Activated CD4-positive, alpha-beta memory T cell treated with anti-CD3 and anti-CD28 coated beads for 36 hours (primary cell): ENCODE data around the gene RABGAP1L. TPM values are rescaled to one million over a fixed set of nuclear protein-coding genes. Genes with fewer than 3 reads are reported as not detected.
"Not testable (repeated sequence)": the region's sequence is repeated elsewhere in the genome, so short reads cannot be mapped to it uniquely, and the experiment has no call there.

ENCODE experiments used
- CTCF ChIA-PET: fragments of 350-600 bp; sonication (Branson Sonifier 250); formaldehyde crosslinking; loops from one replicate; lab custom pipeline; 2021; ENCODE audit warnings: antibody characterized with exemption, inconsistent platforms; lab: Charles Lee
- POLR2A ChIA-PET: fragments of 350-600 bp; sonication (Branson Sonifier 250); formaldehyde crosslinking; loops from one replicate; lab custom pipeline; 2021; ENCODE audit warnings: antibody characterized with exemption; lab: Charles Lee
- DNase-seq: peaks from one replicate; pipeline ENCODE4 v3.0.0-alpha.2; 2020
- H3K27ac Mint-ChIP-seq: one replicate; pipeline ENCODE4 v1.8.0; 2021; ENCODE audit warnings: mixed read lengths
- H3K27me3 Mint-ChIP-seq: one replicate; pipeline ENCODE4 v1.8.0; 2021; ENCODE audit warnings: mixed read lengths
- H3K36me3 Mint-ChIP-seq: one replicate; pipeline ENCODE4 v1.8.0; 2021; ENCODE audit warnings: mixed read lengths
- H3K4me1 Mint-ChIP-seq: one replicate; pipeline ENCODE4 v1.8.0; 2021; ENCODE audit warnings: low read depth, mixed read lengths
- H3K4me3 Mint-ChIP-seq: one replicate; pipeline ENCODE4 v1.8.0; 2021; ENCODE audit warnings: mild to moderate bottlenecking, mixed read lengths
- H3K9me3 Mint-ChIP-seq: one replicate; pipeline ENCODE4 v1.8.0; 2021; ENCODE audit warnings: mixed read lengths
- intact Hi-C: fragments of 100-400 bp; cut with micrococcal nuclease; formaldehyde crosslinking; loops from one replicate; pipeline ENCODE4 v1.15.1; 2023
- total RNA-seq, 2 experiments: library from RNA; stranded (reverse); gene quantifications; one replicate each; pipeline ENCODE4 v1.2.3, GENCODE V29; 2021

The RABGAP1L gene
- total RNA-seq, 2 experiments from 2014 or later, result 30.5 to 30.9 TPM

DNA sequence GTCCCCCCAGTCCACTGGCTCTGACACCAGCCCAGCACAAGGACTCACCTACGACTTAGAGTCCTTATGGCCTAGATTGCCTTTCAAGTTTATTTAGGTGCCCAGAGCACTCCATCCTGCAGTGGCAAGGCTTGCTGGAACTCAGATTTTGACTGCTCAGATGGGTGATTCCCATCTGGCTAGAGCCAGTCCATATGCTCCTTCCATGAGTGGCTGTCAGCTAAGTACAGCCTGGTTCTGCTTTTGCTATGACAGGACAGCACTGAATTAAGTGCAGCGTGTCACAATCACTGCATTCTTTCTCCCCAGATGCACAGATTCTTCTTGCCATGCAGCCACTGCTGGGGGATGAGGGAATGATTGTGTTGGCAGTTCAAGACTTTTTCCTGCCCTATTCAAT is 332.3 kb downstream of the RABGAP1L start:
- H3K27me3 Mint-ChIP-seq, result no peaks in the 10 kb centered on the region
- intact Hi-C loops, result no loop called here
- DNase-seq, result no peak
- ChIA-PET POLR2A (no interaction called here), CTCF (interaction anchor here (0.9 kb wide), 1 partner anchor 229 kb away, joined by 3 read pairs; no protein-coding TSS in a partner anchor)
- H3K4me3 Mint-ChIP-seq, result no peak overlapping the region
- H3K36me3 Mint-ChIP-seq, result peaks cover 10% of the 10 kb centered on the region
- no peak overlapping the region for H3K27ac Mint-ChIP-seq
- H3K9me3 Mint-ChIP-seq, result peaks cover 2% of the 10 kb centered on the region
- no peaks in the 10 kb centered on the region for H3K4me1 Mint-ChIP-seq

DNA sequence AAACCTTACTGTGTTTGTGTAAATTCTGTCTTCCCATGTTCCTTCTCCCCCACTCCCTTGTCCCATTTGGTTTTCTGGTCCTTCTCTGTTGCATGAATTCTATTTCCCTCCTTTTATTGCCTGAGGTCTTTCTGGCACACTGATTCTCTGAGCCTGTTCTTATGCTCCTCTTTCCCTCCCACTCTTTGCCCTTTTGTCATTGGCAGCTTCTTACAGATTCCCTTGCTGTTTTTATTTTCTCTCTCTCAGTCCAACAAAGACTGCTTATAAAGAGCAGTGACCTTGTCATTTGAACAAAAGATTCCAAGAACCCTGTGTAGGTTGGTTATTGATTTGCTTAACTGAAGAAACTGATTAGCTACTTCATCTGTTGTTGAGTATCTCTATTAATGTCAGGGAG is 338.2 kb downstream of the RABGAP1L start:
- intact Hi-C loops, result no loop called here
- Mint-ChIP-seq H3K27me3 (no peaks in the 10 kb centered on the region), H3K27ac (no peak overlapping the region), H3K36me3 (no peaks in the 10 kb centered on the region), H3K4me3 (no peak overlapping the region), H3K4me1 (no peaks in the 10 kb centered on the region), H3K9me3 (no peaks in the 10 kb centered on the region)
- ChIA-PET CTCF (interaction anchor here (1.0 kb wide), 1 partner anchor 47 kb away, joined by 3 read pairs; no protein-coding TSS in a partner anchor), POLR2A (no interaction called here)
- no peak for DNase-seq

- not testable (repeated sequence) for H3K27ac Mint-ChIP-seq
These were observed 357.4 kb downstream of the RABGAP1L start for GRCh38 chr1:174516755-174517154.

GRCh38 chr1:174519844-174520243 is 360.5 kb downstream of the RABGAP1L start:
- H3K36me3 Mint-ChIP-seq, result peaks cover 12% of the 10 kb centered on the region

More at GRCh38 chr1:174516755-174517154, 357.4 kb downstream of the RABGAP1L start:
- H3K4me3 Mint-ChIP-seq, H3K27me3 Mint-ChIP-seq, H3K9me3 Mint-ChIP-seq, intact Hi-C loops, POLR2A ChIA-PET, CTCF ChIA-PET, DNase-seq, H3K4me1 Mint-ChIP-seq, H3K36me3 Mint-ChIP-seq: not testable (repeated sequence)

DNA sequence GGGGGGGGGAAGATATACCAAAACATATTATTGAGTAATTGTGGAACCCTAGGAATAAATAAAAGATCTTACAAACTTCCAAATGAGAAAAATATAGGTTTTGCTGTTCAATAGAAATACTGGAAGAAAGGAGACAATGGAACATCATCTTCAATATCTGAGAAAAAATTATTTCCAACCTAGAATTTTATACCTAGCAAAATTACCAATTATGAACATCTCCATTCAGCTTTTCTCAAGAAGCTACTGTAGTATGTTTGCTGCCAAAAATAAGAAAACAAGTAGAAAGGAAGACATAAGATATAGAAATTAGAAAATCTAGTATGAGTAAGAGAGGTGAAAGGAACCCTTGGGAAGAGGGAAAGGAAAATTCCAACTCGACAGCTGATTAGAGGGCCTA is 372.4 kb downstream of the RABGAP1L start:
- ChIA-PET POLR2A (no interaction called here), CTCF (no interaction called here)
- intact Hi-C loops, result no loop called here
- H3K4me3 Mint-ChIP-seq, result no peak overlapping the region
- H3K4me1 Mint-ChIP-seq, result peaks cover 10% of the 10 kb centered on the region
- peaks cover 41% of the 10 kb centered on the region for H3K9me3 Mint-ChIP-seq
- no peak overlapping the region for H3K27ac Mint-ChIP-seq
- H3K27me3 Mint-ChIP-seq, result no peaks in the 10 kb centered on the region
- DNase-seq, result no peak
- peaks cover 37% of the 10 kb centered on the region for H3K36me3 Mint-ChIP-seq

More at GRCh38 chr1:174519844-174520243, 360.5 kb downstream of the RABGAP1L start:
- Mint-ChIP-seq H3K27ac (no peak overlapping the region), H3K9me3 (peaks cover 23% of the 10 kb centered on the region), H3K27me3 (no peaks in the 10 kb centered on the region), H3K4me3 (no peak overlapping the region), H3K4me1 (no peaks in the 10 kb centered on the region)
- ChIA-PET CTCF (interaction anchor here (0.6 kb wide), 1 partner anchor 921 kb away, joined by 3 read pairs; no protein-coding TSS in a partner anchor), POLR2A (no interaction called here)
- intact Hi-C loops, result no loop called here
- DNase-seq, result no peak

GRCh38 chr1:174534789-174535188 is 375.5 kb downstream of the RABGAP1L start:
- Mint-ChIP-seq H3K27me3 (no peaks in the 10 kb centered on the region), H3K4me3 (no peak overlapping the region)

DNA sequence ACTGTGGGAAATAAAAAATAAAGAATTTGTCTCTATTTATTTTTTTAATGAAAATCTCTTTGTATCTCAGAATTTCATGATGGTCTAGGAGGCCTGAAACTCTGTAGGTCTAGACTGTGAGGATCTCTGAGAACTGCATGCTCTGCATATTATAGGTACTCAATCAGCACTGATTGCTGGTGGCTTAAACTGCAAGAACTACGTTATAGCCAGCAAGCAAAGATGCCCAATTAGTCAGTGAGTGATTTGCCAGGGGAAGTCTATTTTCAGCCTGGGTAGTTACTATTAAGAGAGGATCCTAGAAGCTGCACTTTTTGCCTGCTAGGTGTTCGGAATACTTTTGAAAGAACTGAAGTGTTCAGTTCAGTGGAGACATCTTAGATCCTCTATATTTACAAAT is 375.9 kb downstream of the RABGAP1L start:
- H3K4me3 Mint-ChIP-seq, result no peak overlapping the region
- intact Hi-C loops, result no loop called here
- CTCF ChIA-PET, result no interaction called here
- peaks cover 38% of the 10 kb centered on the region for H3K36me3 Mint-ChIP-seq
- no peak overlapping the region for H3K27ac Mint-ChIP-seq
- peaks cover 43% of the 10 kb centered on the region for H3K9me3 Mint-ChIP-seq
- POLR2A ChIA-PET, result no interaction called here
- H3K4me1 Mint-ChIP-seq, result no peaks in the 10 kb centered on the region
- DNase-seq, result no peak
- H3K27me3 Mint-ChIP-seq, result no peaks in the 10 kb centered on the region

More at GRCh38 chr1:174534789-174535188, 375.5 kb downstream of the RABGAP1L start:
- ChIA-PET POLR2A (no interaction called here), CTCF (no interaction called here)
- H3K27ac Mint-ChIP-seq, result no peak overlapping the region
- H3K36me3 Mint-ChIP-seq, result peaks cover 34% of the 10 kb centered on the region
- peaks cover 39% of the 10 kb centered on the region for H3K9me3 Mint-ChIP-seq
- intact Hi-C loops, result no loop called here
- H3K4me1 Mint-ChIP-seq, result no peaks in the 10 kb centered on the region
- no peak for DNase-seq

GRCh38 chr1:174543421-174543820 is 384.1 kb downstream of the RABGAP1L start:
- POLR2A ChIA-PET, CTCF ChIA-PET, H3K27me3 Mint-ChIP-seq: not testable (repeated sequence)

GRCh38 chr1:174550296-174550695 is 391.0 kb downstream of the RABGAP1L start:
- peaks cover 7% of the 10 kb centered on the region for H3K9me3 Mint-ChIP-seq
- intact Hi-C loops, result no loop called here
- no peak overlapping the region for H3K4me3 Mint-ChIP-seq
- ChIA-PET POLR2A (no interaction called here), CTCF (interaction anchor here (0.6 kb wide), 1 partner anchor 156 kb away, joined by 3 read pairs; no protein-coding TSS in a partner anchor)
- DNase-seq, result no peak
- H3K4me1 Mint-ChIP-seq, result no peaks in the 10 kb centered on the region
- no peak overlapping the region for H3K27ac Mint-ChIP-seq
- H3K27me3 Mint-ChIP-seq, result no peaks in the 10 kb centered on the region
- H3K36me3 Mint-ChIP-seq, result peaks cover 8% of the 10 kb centered on the region

More at GRCh38 chr1:174543421-174543820, 384.1 kb downstream of the RABGAP1L start:
- H3K27ac Mint-ChIP-seq, intact Hi-C loops, H3K4me3 Mint-ChIP-seq, H3K4me1 Mint-ChIP-seq, DNase-seq: not testable (repeated sequence)
- H3K36me3 Mint-ChIP-seq, result peaks cover 40% of the 10 kb centered on the region
- H3K9me3 Mint-ChIP-seq, result peaks cover 40% of the 10 kb centered on the region

- peaks cover 13% of the 10 kb centered on the region for H3K9me3 Mint-ChIP-seq
- DNase-seq, result no peak
- intact Hi-C loops, result no loop called here
- H3K4me1 Mint-ChIP-seq, result no peaks in the 10 kb centered on the region
- ChIA-PET CTCF (no interaction called here), POLR2A (no interaction called here)
- no peaks in the 10 kb centered on the region for H3K27me3 Mint-ChIP-seq
- H3K27ac Mint-ChIP-seq, result no peak overlapping the region
- peaks cover 18% of the 10 kb centered on the region for H3K36me3 Mint-ChIP-seq
- H3K4me3 Mint-ChIP-seq, result no peak overlapping the region
These were observed 397.1 kb downstream of the RABGAP1L start for GRCh38 chr1:174556392-174556791.

GRCh38 chr1:174568551-174568950 is 409.2 kb downstream of the RABGAP1L start:
- peaks cover 11% of the 10 kb centered on the region for H3K36me3 Mint-ChIP-seq
- ChIA-PET CTCF (no interaction called here), POLR2A (no interaction called here)
- peaks cover 7% of the 10 kb centered on the region for H3K9me3 Mint-ChIP-seq
- no peak for DNase-seq
- no peak overlapping the region for H3K4me3 Mint-ChIP-seq
- intact Hi-C loops, result no loop called here
- no peaks in the 10 kb centered on the region for H3K4me1 Mint-ChIP-seq
- H3K27ac Mint-ChIP-seq, result no peak overlapping the region
- no peaks in the 10 kb centered on the region for H3K27me3 Mint-ChIP-seq

GRCh38 chr1:174569240-174569639 is 409.9 kb downstream of the RABGAP1L start:
- Mint-ChIP-seq H3K9me3 (peaks cover 10% of the 10 kb centered on the region), H3K36me3 (peaks cover 11% of the 10 kb centered on the region), H3K4me1 (no peaks in the 10 kb centered on the region), H3K27ac (no peak overlapping the region), H3K4me3 (no peak overlapping the region), H3K27me3 (no peaks in the 10 kb centered on the region)
- no peak for DNase-seq
- ChIA-PET POLR2A (no interaction called here), CTCF (no interaction called here)
- intact Hi-C loops, result no loop called here

DNA sequence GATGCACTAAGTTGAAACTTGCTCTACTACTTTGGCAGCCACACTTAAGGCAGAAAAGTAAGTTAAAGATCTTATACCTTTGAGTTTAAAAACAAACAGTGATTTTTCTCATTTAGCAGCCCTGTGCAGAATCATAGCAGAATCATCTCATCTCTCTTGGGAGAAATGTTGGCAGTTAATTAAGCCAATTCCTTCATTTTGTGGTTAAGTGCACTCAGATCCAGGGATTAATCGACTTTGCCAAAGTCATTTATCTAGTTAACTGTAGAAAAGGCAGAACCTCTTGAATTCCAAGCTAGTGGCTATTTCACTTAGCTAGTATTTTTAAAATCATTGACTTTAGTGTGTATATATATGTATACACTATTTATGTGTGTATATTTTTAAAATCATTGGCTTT is 413.5 kb downstream of the RABGAP1L start:
- no peak overlapping the region for H3K4me3 Mint-ChIP-seq
- no peaks in the 10 kb centered on the region for H3K27me3 Mint-ChIP-seq
- CTCF ChIA-PET, result no interaction called here
- intact Hi-C loops, result no loop called here
- H3K36me3 Mint-ChIP-seq, result peaks cover 27% of the 10 kb centered on the region
- H3K4me1 Mint-ChIP-seq, result no peaks in the 10 kb centered on the region
- no peak for DNase-seq
- POLR2A ChIA-PET, result no interaction called here
- H3K9me3 Mint-ChIP-seq, result peaks cover 34% of the 10 kb centered on the region
- H3K27ac Mint-ChIP-seq, result no peak overlapping the region
